H1 (cell line): ENCODE measurements around the gene EPHA10. TPM values are rescaled to one million over a fixed set of nuclear protein-coding genes. Genes with fewer than 3 reads are reported as not detected.

Source experiments
- CBX5 ChIP-seq: fragments of 300-800, 300-1000 bp; sonication (generic); IDR thresholded peaks from 2 replicates; pipeline ENCODE4 v1.7.1; 2016; ENCODE audit warnings: antibody characterized with exemption, low read length, low read depth
- E2F6 ChIP-seq: IDR thresholded peaks from 2 replicates; pipeline ENCODE4 v1.6.1; 2012; ENCODE audit warnings: inconsistent platforms
- polyA plus RNA-seq, 7 experiments: library from polyadenylated mRNA; depleted of rRNA in 3 of 7; stranded (reverse) in 5 of 7; unstranded in 2 of 7; fragments of >200 nt in 5 of 7; fragments of 200-250 nt in 2 of 7; gene quantifications; 1 replicate in 5 of 7; 2 replicates in 1 of 7; 4 replicates in 1 of 7; pipeline versions ENCODE4 v1.2.1 to v1.2.3, GENCODE V29; 2011 to 2013; ENCODE audit warnings: missing spikeins in 2 of 7, mixed read lengths in 2 of 7
- total RNA-seq: library from RNA; stranded (reverse); fragmentation: NEBNext Ultra II Directional; extraction: Animal tissue kit (Norgen Biotek cat#: 25700); gene quantifications from 2 replicates; pipeline ENCODE4 v1.2.1, GENCODE V29; 2021

Gene EPHA10
- total and polyA plus RNA-seq, 2 of the 8 experiments (the other 6 are each of a cell fraction or from before 2014, with no cell fraction given) = 0.54 to 1.0 TPM

- TF ChIP-seq E2F6 (no peak), CBX5 (no peak)
Observed at GRCh38 chr1:37808369-37809319, 43.7 kb upstream of the EPHA10 start (continued).
